ENCODE data around the gene RTL1.

Gene RTL1

DNA sequence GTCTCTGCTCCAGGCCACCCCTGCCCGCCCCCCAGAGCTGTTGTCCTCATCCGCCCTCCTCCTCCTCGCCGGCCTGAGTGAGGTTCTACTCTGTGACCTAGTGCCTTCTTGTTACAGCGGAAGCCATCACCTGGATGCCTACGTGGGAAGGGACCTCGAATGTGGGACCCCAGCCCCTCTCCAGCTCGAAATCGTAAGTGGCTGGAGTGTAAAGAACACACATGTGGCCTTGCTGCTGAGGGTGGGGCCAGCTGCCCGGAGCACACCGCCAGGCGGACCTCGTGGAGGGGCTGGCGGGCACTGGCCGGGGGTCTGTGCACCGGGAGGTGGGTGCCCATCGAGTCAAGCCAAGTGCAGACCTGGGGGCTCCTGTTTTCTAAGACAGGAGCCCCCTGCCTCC, 58.2 kb downstream of the RTL1 start:
- no peak for DNase-seq

DNA sequence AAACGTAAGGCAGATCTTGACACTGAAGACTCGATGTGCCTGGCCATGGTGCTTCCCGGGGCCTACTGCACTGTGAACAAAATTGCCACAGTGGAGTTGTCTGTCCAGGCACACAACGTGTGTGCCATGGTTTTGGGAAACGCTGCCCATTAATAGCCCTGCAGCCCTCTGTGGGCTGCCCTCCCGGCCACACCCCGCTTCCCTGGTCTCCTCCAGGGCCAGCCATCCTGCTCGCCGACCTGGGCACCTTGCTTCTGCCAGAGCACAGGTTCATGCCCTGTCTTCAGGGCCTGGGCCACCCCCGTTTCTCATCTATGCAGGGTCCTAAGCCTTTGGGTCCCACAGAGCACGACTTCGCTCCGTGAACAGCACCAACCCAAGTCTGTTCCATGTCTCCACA, 58.7 kb downstream of the RTL1 start:
- no peak for DNase-seq

DNA sequence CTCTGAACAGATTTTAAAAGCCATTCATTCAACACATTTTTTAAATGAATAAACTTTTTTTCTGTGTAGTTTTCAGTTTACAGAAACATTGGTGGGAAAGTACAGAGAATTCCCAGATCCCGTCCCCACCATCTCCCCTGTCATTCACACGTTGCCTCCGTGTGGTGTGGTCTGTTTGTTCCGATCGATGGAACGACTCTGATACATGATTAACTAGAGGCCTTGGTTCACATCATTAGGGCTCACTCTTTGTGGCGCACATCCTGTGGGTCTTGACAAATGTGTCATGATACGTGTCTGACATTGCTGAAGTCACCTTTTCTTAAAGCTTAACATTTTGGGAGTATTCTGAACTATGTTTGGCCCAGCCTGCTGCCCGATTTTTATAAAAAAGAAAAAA, 59.1 kb downstream of the RTL1 start:
- DNase-seq, result no peak

DNA sequence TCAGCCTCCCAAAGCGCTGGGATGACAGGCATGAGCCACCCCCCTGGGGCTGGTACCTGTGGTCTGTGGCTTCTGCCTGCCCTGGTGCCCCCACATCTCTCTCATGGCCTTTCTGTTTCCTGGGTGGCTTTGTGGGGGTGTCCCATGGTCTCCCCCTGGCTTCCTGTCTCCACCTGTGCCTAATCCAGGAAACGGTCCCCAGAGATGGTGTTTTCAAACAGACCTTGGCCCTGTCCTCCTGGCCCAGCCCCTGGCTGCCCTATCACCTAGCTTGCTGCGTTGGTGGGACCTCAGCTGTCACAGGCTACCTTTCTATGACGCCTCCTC, 59.5 kb downstream of the RTL1 start:
- DNase-seq, result no peak

DNA sequence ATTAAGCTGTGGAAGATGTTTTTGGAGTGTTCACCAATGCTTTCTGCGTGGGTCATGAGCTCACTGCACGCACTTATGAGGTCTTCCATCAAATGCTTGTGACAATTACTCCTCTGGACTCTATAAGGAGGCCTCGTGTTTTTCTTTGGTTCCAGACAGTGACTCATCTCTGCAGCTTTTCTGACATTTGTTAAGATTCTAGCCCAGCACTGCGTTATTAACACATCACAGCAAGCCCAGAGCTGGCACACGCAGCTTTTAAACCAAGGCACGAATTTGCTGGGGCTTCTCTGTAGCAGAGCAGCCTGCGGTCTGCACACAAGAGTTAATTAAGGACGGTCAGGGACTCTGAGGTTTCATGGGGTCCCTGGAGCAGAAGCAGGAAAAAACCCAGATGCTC, 60.7 kb downstream of the RTL1 start:
- peak in 1 of 2 donors; percentile 23 for DNase-seq

DNA sequence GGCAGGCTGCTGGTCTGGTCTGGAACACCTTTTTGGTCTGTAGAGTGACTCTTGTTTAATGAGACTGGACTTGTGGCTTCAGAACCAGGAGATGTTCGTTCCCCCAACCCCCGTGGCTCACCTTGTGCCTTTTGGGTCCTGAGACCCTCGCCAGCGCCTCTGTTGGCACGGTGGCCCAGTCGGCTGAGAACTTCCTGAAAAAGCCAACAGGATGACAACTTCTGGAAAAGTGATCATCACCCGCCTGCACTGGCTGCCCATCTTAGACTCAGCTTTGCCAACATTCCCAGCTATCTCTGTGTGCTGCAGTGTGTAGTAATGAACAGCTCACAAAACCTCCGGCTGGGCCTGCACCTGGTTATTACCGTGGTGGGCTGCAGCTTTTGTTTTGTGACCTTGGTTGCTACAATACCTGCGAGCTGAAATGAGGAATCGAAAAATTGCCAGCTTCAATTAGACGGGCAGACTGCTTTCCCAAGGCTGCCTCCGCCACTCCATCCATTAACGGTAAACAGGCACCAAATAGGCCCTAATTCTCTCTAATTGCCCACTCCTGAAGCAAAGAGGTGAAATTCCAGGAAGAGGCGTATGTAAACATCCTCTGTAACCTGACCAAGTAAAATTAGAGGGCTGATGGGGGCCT, 61.6 kb downstream of the RTL1 start:
- no peak for DNase-seq

DNA sequence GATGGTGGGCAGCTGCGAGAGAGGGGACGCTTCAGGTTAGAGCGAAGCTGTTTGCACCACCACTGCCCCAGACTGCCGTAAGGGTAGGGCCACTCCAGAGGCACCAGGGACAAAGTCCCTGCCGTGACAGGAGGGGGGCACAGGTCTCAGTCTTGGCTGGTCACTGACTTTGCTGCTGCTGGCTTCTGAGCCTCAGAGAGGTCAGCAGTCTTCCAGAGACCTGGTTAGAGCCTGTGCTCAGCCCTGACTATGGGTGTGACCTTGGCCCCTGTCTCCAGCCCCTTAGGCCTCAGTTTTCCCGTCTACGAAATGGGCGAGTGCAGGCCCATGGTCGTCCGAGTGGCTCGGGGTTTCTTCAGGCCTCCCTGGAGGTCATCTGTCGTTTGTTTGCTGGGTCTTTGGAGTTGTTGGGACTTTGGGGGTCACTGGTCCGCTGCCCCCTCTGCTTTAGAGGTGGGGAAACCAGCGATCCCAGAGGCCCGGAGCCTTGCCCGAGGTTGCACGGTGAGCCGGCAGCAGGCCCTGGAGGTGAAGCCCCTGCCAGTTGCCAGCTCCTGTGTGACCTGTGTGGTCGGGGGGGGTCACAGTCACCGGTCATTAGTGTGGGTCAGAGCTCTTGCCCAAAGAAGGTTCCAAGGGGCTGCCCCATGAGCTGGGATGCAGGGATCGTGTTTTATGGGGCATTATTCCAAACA, 62.3 kb downstream of the RTL1 start:
- no peak for DNase-seq

DNA sequence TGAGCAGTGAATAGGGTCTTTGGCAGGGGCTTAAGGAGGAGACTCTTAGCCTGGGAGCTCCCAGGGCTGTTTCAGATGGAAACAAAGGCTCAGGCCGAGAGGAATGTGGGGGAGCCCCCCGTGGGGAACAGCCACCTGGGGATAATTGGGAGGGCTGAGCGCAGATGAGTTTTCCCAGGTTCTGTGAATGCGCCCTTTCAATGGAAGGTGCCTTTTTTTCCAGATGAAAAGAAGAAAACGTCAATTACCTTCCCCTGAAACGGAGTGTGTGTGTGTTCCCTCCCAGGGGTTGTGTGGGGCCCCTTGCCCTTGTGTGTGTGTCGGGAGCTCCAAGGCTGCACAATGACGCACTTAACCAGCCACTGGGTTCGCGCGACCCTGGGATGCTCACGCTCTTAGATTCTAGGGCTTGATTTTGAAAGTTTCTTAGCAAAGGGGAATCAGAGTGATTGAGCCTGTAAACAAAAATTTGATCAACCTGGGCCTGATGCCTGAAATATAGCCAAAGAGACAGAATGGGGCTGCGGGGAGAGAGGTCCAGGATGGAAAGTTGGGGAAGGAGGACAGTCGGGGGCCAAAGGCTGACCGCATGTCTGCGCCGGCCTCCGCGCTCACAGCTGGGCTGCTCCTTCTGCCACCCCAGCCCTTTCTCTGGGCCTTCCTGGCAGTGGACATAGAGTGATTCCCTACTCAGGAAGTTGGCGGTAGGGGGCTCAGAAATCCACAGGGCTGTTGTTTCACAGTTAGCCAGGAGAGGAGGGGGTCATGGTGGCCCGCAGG, 63.0 kb downstream of the RTL1 start:
- no peak for DNase-seq

DNA sequence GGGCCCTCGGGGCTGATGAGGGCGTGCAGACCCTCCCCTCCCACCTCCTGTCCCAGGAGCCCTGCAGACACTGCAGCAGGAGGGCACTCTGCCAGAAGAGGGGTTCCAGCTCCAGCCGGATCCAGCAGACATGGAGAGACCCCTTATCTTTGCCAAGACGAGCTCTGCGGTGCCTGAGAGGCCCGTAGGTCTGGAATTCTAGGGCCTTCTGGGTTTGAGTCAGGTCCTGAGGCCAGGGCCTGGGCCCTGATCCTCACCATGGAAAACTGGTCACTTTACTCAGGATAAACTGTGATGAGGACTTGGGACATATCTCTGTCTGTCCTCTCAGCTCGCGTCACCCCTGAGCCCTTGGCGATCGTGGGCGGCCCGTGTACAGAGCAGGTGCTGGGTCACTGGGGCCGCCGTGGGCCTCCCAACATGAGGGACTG, 63.8 kb downstream of the RTL1 start:
- no peak for DNase-seq

DNA sequence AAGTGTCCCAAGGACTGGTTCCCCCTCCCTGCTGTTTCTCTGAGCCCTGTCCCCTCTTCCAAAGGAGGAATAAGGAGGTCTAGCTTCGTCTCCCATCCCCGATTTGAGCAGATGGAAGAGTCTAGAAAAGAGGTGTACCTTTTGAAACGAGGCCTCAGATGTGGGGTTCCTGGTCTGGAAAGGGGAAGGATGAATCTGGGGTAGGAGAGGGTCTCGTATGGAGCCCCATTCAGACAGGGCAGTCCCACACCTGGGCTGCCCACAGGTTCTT, 64.3 kb downstream of the RTL1 start:
- no peak for DNase-seq

DNA sequence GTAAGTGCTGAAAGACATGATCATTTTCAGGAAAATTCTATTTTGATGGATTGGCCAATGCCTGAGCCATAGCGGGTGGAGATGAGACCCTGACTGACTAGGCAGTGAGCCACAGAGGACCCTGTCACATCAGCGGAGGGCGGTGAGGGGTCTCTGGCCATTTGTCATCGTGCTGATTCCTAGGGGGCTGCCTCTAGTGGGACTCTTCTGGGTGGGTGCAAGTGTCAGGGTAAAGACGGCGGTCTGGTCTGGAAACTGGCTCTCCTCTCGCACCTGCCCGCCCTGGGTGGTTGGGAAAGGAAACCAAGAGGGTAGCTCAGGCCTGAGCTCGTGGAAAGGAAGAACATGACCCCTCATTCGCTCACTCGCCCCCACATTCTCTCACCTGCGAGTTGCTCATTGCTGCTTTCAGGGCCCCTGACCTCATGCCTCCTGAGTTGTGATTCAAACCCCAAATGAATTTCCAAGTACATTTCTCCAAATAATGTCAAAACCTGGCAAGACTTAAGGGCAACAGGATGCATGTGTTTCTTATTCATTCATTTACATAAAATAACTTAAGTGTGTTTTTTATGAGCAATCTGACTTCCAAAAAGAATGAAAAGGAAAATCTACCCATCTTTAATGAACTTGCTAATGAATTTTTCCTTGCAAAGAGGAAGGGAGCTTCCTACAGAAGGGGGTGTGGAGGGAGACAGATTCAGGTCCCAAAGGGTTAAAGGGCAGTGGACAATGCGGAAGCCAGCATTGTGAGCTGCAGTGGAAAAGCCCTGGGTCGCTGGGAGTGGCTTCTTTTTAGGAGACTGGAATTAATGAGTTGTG, 64.8 kb downstream of the RTL1 start:
- no peak for DNase-seq

DNA sequence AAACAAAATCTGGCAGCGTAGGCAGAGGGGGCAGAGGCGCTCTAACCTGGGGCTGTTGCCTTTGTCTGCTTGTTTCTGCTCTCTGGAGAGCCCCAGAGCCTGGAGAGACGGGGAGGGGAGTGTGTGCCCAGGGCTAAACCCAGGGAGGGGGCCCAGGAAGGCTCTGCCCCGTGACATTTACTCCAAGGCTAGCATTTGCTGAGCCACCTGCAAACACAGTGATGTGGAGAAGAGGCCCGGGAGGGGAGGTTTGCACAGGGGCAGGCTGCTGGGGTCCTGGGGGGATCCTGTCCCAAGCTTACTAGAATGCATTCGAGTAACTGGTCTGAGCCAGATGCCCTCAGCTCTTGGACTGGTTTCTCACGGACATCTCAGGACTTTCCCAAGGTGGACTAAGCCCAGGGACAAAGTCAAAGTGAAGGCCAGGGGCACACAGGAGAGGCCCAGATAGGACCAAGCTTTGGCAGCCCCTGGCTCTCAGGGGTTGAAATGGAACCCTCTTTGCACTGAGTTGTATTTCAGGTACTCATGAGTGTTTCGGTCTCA, 65.6 kb downstream of the RTL1 start:
- no peak for DNase-seq

DNA sequence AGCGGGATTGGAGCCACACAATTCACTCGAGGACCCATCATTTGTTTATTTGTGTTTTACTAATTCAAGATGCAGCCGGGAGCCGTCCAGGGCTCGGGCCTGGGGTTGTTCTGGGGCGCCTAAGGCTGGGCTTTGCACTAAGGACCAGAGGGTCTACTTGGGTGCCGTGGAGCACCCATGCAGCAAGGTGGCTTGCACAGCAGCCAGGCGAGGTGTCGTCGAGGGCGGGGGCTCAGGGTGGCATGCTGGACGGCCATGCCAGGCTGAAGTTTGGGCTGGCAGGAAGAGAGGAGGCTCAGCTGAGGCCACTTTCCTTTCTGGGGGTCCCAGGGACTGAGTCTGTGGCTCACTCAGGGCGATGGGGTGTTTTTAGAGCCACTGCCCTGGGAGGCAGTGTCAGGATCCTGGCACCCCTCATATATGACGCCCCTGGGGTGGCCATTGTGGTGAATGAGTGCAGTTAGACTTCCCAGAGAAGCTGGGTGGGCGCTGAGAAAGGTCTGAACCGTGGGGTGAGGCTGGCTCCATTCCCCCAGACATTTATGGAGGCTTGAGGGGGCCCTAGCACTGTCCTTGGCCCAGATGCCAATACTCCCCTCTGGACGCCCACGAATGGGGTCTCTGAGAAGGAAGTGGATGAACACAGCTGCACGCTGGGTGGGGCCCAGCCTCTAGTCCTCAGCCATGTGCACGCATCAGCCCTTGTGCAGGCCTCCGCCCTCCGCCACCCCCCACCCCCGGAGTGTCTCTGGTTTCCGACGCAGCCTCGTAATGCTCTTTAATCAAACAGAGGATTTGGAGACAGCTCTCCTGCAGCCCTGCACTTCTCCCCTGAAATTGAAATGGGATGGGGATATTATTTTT, 66.3 kb downstream of the RTL1 start:
- DNase-seq, result no peak

DNA sequence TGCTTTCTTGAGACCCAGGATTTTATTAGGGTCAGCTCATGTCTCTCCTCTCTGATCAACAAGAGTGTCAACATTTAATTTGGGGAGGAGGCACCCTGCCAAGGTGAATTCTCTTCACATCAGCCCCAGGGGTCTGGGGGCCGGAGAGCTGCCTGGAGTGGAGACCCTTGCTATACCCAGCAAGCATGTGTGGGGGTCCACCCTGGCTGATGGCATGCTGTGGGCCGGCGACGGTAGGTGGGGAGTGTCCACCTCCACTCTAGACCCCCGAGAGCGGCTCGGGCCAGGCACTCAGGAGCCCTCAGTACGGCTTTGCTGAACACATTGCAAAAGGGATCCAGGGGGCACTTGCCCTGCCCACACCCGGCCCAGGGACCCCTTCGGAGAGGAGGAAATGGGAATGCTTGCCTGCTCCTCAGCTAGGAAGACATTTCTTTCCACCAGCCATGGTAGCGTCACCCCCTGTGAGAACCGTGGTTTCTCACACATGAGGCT, 67.2 kb downstream of the RTL1 start:
- DNase-seq, result no peak

DNA sequence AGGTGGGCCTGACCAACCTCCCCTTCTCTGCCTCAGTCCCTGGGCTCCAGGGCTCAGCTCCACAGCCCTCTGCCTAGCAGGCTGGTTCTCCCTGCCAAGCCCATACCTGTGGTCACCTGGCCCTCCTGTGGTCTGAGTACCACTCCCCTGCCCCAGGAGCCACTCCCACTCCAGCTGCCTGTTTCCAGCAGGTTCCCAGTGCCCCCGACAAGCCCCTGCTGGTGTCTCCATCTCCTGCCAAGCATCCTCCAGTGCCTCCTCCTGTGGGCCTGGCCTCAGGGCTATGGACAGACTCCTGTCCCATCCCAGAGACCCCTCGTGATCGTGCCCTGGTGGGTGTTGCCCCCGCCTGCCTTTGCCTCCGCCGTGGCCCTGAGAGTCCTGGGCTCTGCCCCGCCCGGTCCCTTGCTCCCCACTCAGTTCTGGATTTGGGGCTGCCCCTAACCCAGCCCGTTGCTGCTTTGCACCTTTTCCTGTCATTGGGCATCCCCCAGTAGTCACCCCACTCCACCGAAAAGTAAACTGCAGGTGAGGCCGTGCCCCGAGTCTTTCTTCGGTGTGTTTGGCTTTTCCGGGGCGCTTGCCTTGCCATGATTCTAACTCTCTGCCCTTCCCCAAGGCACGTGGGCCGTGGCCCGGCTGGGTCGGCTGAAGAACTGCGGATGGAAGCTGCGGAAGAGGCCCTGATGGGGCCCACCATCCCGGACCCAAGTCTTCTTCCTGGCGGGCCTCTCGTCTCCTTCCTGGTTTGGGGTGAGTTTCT, 67.8 kb downstream of the RTL1 start:
- no peak for DNase-seq

DNA sequence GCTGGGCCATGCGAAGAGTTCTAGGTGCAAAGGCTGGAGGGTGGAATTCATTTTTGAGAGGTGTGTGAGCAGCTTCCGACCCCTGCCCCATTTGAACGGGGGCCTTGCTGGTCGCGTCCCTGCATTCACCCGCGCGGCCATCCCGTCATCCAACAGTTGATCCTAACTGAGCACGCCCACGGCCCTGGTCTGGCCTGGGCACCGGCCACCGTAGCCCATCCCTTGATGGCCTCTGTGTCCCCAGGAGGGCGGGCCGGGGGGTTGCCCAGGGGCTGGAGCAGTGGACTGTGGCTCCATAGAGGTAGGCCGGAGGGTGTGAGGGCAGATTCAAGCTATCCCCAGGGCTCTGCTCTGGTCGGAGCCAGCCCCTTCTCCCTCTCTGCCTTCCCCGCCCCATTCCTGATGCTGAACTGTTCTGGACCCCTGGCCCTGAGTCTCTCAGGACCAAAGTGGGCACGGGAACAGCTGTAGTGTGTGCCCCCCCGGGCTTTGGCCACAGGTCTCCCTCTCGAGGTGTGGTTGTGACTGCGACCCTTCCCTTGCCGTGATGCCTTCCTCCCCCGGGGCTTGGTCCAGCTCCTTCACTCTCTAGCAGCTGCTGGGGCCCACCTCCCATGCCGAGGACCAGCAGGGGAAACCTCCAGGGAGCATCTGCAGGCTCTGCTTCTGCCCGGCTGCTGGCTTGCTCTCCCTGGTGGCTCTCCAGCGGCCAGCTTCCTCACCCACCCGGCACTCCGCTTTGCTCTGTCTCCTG, 68.6 kb downstream of the RTL1 start:
- DNase-seq, result no peak

DNA sequence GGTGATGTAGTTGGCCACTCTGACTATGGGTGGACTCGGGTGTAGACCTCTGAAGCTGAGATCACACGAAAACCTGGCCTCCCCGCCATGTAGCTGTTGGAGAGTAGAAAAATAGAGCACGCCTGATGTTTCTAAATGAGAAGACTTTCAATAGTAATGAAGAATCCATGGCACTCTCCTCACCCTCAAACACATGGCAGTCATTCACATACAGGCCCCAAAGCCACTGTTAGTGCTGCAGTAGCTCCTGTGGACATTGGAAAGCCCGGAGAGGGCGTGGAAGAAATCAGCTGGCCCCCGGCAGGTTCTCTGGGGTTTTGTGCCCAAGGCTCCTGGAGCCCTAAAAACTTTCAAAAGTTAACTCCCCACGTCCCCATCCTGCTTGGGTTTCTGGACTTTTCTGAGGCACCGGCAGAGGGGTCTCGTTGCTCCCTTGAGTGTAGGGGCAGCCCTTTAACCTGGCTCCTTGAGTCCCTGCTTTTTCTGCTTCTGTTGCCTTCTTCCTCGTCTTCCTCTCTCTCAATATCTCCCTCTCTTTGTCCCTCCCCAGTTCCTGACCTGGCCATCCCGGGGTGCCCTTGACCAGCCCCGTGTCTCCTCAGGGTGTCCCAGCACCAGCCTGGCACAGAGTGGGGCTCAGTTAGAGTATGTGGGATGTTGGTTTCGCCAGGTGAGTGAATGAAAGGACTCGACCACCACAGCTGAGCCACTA, 69.3 kb downstream of the RTL1 start:
- no peak for DNase-seq

DNA sequence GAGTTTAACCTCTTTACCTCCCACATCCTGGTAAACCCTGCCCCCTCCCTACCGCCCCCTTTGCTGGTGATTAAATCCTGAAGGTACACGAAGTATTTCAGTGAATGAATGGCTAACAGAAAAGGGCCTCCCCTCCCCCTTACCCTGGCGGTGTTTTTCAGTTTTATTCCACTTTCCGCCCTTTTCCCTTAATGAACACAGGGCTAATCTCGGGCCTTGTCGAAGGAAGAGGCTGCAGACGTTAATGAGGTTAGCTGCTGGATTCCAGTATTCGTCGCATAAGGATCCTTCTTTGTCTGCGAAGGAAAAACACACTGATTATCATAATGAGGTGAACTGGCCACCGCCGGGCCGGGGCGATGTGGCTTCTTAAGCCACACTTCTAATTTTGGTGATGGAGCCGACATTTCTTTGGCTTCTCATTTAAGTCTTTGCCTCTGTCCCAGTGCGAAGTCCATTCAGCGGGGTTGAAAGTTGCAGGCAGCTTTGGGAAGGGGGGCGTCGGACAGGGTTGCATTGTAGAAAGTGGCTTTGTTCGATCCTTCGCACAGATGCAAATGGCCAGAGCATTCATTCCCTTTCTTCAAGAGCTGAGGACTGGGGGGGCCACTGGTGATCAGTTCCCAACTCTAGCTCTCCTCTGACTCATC, 71.1 kb downstream of the RTL1 start:
- DNase-seq, result no peak

DNA sequence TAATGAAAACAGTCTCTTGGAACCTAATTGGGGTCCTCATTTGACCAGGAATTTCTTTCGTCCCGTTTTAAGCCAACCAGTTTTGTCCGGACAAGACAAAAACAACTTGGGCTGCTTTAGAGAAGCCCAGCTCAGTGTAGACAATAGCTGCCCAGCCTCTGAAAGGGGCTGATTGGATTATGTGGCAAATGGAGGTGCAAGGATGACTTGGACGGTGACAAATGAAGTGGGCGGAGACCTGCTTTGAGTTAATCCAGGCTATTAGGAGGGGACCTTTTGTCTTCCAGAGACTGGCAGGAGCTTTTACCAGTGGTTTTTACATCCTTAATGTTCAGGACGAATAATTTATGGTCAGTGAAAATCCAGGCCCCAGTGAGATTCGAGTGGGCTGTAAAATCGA, 72.8 kb downstream of the RTL1 start:
- DNase-seq, result no peak

Data from hippocampal formation (tissue), 2 donors.